Measurements from ENCODE around the gene FAM9C. TPM values are rescaled to one million over a fixed set of nuclear protein-coding genes. Genes with fewer than 3 reads are reported as not detected.

Gene FAM9C
- total RNA-seq, 2 donors from 2014 or later = not detected

DNA sequence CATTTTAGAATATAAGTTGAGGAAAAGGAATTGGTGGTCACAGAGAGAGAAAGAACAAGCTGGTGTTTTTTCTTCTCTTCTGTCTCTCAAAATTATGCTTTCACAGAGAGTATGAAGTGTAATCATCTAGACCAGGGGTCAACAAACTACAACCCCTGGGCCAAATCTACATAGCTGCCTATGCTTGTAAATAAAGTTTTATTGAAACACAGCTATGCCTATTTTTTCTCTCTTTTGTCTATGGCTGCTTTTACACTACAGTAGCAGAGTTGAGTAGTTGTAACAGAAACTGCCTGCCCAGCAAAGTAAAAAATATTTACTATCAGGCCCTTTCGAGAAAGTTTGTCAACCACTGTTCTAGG is 6.7 kb upstream of the FAM9C start:
- no peak for TF ChIP-seq POLR2A (IDR thresholded peaks at IDR 0.05)
- TF ChIP-seq, protein P1, sequence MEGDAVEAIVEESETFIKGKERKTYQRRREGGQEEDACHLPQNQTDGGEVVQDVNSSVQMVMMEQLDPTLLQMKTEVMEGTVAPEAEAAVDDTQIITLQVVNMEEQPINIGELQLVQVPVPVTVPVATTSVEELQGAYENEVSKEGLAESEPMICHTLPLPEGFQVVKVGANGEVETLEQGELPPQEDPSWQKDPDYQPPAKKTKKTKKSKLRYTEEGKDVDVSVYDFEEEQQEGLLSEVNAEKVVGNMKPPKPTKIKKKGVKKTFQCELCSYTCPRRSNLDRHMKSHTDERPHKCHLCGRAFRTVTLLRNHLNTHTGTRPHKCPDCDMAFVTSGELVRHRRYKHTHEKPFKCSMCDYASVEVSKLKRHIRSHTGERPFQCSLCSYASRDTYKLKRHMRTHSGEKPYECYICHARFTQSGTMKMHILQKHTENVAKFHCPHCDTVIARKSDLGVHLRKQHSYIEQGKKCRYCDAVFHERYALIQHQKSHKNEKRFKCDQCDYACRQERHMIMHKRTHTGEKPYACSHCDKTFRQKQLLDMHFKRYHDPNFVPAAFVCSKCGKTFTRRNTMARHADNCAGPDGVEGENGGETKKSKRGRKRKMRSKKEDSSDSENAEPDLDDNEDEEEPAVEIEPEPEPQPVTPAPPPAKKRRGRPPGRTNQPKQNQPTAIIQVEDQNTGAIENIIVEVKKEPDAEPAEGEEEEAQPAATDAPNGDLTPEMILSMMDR (IDR thresholded peaks at IDR 0.05) = no peak
- intact Hi-C loops (cut with DNase I) = no loop called here
- no peak for DNase-seq

DNA sequence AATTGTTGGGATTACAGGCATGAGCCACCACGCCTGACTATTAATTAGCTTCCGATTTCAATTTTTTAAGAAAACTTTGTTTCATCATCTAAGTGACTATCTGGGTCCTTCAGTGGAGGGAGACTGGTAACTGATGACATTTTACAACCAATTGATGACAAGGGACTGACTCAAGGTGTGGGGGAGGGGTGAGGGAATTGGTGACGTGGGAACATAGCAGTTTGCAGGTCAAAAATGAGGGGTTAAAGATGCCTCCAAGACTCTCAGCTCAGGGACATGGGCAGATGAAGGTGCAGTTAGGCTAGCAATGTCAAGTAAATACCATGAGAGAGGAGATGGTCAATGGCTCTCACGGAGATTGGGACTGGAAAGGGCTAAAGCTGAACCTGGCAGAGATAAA is 5.7 kb upstream of the FAM9C start:
- WGBS, 2 donors = 97% methylated on average over 4 of the region's 4 CpGs

More for the DNA sequence above, 6.7 kb upstream of the FAM9C start:
- no peaks in the 10 kb centered on the region for H3K36me3 ChIP-seq (replicated peaks in 1 of 2; ENCODE audit: insufficient read depth in 1 of 2, low read depth in 2 of 2)
- no peaks in the 10 kb centered on the region for H3K27me3 ChIP-seq
- H3K27ac ChIP-seq = no peak overlapping the region
- WGBS, 2 donors = 75 to 100% methylated on average over 1 of the region's 1 CpG
- H3K4me3 ChIP-seq = no peak overlapping the region
- H3K4me1 ChIP-seq = no peaks in the 10 kb centered on the region
- no peaks in the 10 kb centered on the region for H3K9me3 ChIP-seq
- no peak for ATAC-seq

DNA sequence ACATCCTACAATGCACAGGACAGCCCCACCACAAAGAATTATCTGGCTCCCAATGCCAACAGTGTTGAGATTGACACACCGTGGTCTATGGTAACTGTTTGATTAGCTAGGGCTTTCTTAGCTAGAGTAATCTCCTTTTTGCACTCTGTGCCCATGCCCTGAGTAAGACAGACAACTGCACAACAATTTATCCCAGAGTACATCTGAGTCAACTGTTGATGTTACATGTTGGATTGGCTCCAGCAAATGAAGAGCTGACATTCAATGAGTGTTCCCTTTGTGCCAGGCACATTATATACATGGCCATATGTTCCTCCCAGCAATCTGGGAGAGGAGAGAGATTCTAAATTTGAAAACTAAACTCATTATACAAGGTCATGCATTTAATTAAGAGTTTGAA is 3.9 kb upstream of the FAM9C start:
- WGBS, 2 donors = 86 to 100% methylated on average over 1 of the region's 1 CpG
- intact Hi-C loops (cut with DNase I) = no loop called here
- TF ChIP-seq POLR2A (IDR thresholded peaks at IDR 0.05) = no peak
- TF ChIP-seq, protein P1 (IDR thresholded peaks at IDR 0.05) = no peak

More for the DNA sequence above, 5.7 kb upstream of the FAM9C start:
- intact Hi-C loops (cut with DNase I) = no loop called here
- no peaks in the 10 kb centered on the region for H3K4me1 ChIP-seq
- no peak overlapping the region for H3K27ac ChIP-seq
- TF ChIP-seq, protein P1 (IDR thresholded peaks at IDR 0.05) = no peak
- TF ChIP-seq POLR2A (IDR thresholded peaks at IDR 0.05) = no peak
- H3K4me3 ChIP-seq = no peak overlapping the region
- ATAC-seq (no peak), DNase-seq (no peak)
- no peaks in the 10 kb centered on the region for H3K27me3 ChIP-seq
- no peaks in the 10 kb centered on the region for H3K36me3 ChIP-seq (replicated peaks in 1 of 2; ENCODE audit: insufficient read depth in 1 of 2, low read depth in 2 of 2)
- no peaks in the 10 kb centered on the region for H3K9me3 ChIP-seq

DNA sequence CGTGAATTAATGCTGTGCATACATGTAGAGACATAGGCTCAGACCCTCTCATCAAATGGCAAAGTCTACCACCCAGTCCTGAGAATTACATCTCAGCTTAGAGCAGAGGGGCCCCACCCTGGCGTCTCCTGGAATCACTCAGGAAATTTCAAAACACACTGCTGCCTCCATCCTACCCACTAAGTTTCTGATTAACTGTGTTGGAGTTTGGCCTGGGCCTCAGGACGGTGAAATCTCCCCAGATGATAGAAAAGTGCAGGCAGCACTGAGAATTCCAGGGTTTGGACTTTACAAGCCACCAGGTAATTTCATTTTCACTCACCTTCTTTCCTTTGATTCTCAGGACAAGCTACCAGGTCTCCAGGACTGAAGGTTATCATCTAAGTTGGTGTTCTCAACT is 3.3 kb upstream of the FAM9C start:
- no peak overlapping the region for H3K4me3 ChIP-seq
- intact Hi-C loops (cut with DNase I) = no loop called here
- no peaks in the 10 kb centered on the region for H3K36me3 ChIP-seq (replicated peaks in 1 of 2; ENCODE audit: insufficient read depth in 1 of 2, low read depth in 2 of 2)
- H3K9me3 ChIP-seq = no peaks in the 10 kb centered on the region
- no peak overlapping the region for H3K27ac ChIP-seq
- whole genome bisulfite sequencing, 2 donors = 65% methylated on average over 3 of the region's 3 CpGs; no CpG with 5 or more reads in 1 of the 2 donors
- no peaks in the 10 kb centered on the region for H3K4me1 ChIP-seq
- no peak for ATAC-seq
- no peak for TF ChIP-seq POLR2A (IDR thresholded peaks at IDR 0.05)
- TF ChIP-seq, protein P1 (IDR thresholded peaks at IDR 0.05) = no peak
- no peak for DNase-seq
- H3K27me3 ChIP-seq = no peaks in the 10 kb centered on the region

More for the DNA sequence above, 3.9 kb upstream of the FAM9C start:
- no peaks in the 10 kb centered on the region for H3K36me3 ChIP-seq (replicated peaks in 1 of 2; ENCODE audit: insufficient read depth in 1 of 2, low read depth in 2 of 2)
- no peak overlapping the region for H3K27ac ChIP-seq
- no peak overlapping the region for H3K4me3 ChIP-seq
- H3K27me3 ChIP-seq = no peaks in the 10 kb centered on the region
- ATAC-seq (no peak), DNase-seq (no peak)
- no peaks in the 10 kb centered on the region for H3K9me3 ChIP-seq
- H3K4me1 ChIP-seq = no peaks in the 10 kb centered on the region

DNA sequence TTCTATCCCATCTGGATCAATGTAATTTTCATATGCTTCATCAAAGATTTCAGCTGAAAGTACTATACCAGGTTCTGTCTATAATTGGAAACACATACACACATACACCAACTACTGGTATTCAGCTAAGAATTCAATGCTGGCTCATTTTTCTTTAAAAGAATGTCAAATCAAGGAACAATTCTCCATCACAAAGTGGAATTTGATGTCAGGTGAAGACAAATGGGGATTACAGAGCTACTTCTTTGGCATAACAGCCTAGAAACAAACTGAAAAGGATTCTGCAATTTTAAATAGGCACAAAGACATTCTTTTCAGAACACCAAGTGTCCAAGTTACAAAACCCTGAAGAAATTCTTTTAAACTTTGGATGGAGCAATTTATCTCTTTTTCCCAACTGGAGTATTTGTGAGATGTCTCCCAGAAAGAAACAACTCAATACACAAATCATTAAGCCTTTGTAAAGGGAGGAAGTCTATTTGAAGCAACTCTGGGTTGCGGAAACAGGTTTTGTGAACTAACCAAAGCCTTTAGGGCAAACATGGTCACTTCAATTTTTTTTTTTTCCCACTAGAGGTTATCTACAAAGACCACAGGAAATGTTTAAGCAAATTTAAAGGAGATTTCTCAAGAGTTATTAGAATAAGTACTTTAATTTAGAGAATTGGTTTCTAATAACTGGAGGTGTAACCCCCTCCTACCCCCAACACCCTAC is 1.9 kb upstream of the FAM9C start:
- H3K27me3 ChIP-seq = no peaks in the 10 kb centered on the region

More for the DNA sequence above, 1.9 kb upstream of the FAM9C start:
- H3K36me3 ChIP-seq (replicated peaks in 1 of 2; ENCODE audit: insufficient read depth in 1 of 2, low read depth in 2 of 2) = no peaks in the 10 kb centered on the region
- no peaks in the 10 kb centered on the region for H3K9me3 ChIP-seq
- TF ChIP-seq, protein P1 (IDR thresholded peaks at IDR 0.05) = no peak
- TF ChIP-seq POLR2A (IDR thresholded peaks at IDR 0.05) = no peak
- no peak for DNase-seq
- no peaks in the 10 kb centered on the region for H3K4me1 ChIP-seq
- ATAC-seq = no peak
- intact Hi-C loops (cut with DNase I) = no loop called here
- H3K4me3 ChIP-seq = no peak overlapping the region
- no peak overlapping the region for H3K27ac ChIP-seq
- 67 to 85% methylated on average over 1 of the region's 1 CpG for WGBS, 2 donors

Measured in body of pancreas (tissue), 4 donors.